Measurements from ENCODE around the gene PPP1R14C. TPM values are rescaled to one million over a fixed set of nuclear protein-coding genes. Genes with fewer than 3 reads are reported as not detected.

Gene PPP1R14C
- total RNA-seq, 1 donor from 2014 or later, result 12.6 TPM

- peaks cover 12% of the 10 kb centered on the region for H3K4me1 Mint-ChIP-seq (ENCODE audit: unreplicated experiment)
- no peak overlapping the region for H3K27ac Mint-ChIP-seq
- TF ChIP-seq CTCF (conservative IDR thresholded peaks at IDR 0.05), result no peak
- H3K4me3 Mint-ChIP-seq, result no peak overlapping the region
- no peaks in the 10 kb centered on the region for H3K27me3 Mint-ChIP-seq
- no peak for DNase-seq (ENCODE audit: extremely low spot score, unreplicated experiment)
- H3K36me3 Mint-ChIP-seq, result no peaks in the 10 kb centered on the region
- peaks cover 5% of the 10 kb centered on the region for H3K9me3 Mint-ChIP-seq
Measured at GRCh38 chr6:150297327-150298029, 154.6 kb downstream of the PPP1R14C start.

GRCh38 chr6:150298030-150298380 is 155.2 kb downstream of the PPP1R14C start:
- no peak overlapping the region for H3K4me3 Mint-ChIP-seq
- peaks cover 5% of the 10 kb centered on the region for H3K9me3 Mint-ChIP-seq
- no peak for TF ChIP-seq CTCF (conservative IDR thresholded peaks at IDR 0.05)
- no peaks in the 10 kb centered on the region for H3K27me3 Mint-ChIP-seq
- no peaks in the 10 kb centered on the region for H3K36me3 Mint-ChIP-seq
- H3K4me1 Mint-ChIP-seq (ENCODE audit: unreplicated experiment), result peaks cover 16% of the 10 kb centered on the region
- no peak overlapping the region for H3K27ac Mint-ChIP-seq
- DNase-seq (ENCODE audit: extremely low spot score, unreplicated experiment), result no peak

- Mint-ChIP-seq H3K9me3 (peaks cover 5% of the 10 kb centered on the region), H3K36me3 (no peaks in the 10 kb centered on the region), H3K4me1 (ENCODE audit: unreplicated experiment) (peaks cover 16% of the 10 kb centered on the region), H3K27me3 (no peaks in the 10 kb centered on the region), H3K4me3 (no peak overlapping the region), H3K27ac (no peak overlapping the region)
- TF ChIP-seq CTCF (conservative IDR thresholded peaks at IDR 0.05), result no peak
- DNase-seq (ENCODE audit: extremely low spot score, unreplicated experiment), result no peak
Measured at GRCh38 chr6:150298676-150299075, 155.8 kb downstream of the PPP1R14C start.

Other genes starting within 250 kb of the PPP1R14C start
- 1.2 TPM in 1 of 2 replicates, not detected in the other for gene RAET1E, start 244.9 kb upstream of the PPP1R14C start, total RNA-seq (ENCODE audit: low replicate concordance)
- 0.53 and 2.1 TPM in 2 replicates for gene RAET1G, start 219.9 kb upstream of the PPP1R14C start, total RNA-seq (ENCODE audit: low replicate concordance)
- gene ULBP2, start 201.0 kb upstream of the PPP1R14C start, total RNA-seq (ENCODE audit: low replicate concordance), result 1.4 TPM in 1 of 2 replicates, not detected in the other
- gene ULBP1, start 179.1 kb upstream of the PPP1R14C start, total RNA-seq (ENCODE audit: low replicate concordance), result 0.48 and 8.2 TPM in 2 replicates
- not detected in 2 replicates for gene RAET1L, start 117.5 kb upstream of the PPP1R14C start, total RNA-seq (ENCODE audit: low replicate concordance)
- 4.4 and 12.4 TPM in 2 replicates for gene ULBP3, start 73.9 kb upstream of the PPP1R14C start, total RNA-seq (ENCODE audit: low replicate concordance)
- gene IYD, start 226.0 kb downstream of the PPP1R14C start, total RNA-seq (ENCODE audit: low replicate concordance), result 0.24 and 0.69 TPM in 2 replicates

Data from type B pancreatic cell (in vitro differentiated cells).